IgD-negative memory B cell (primary cell): ENCODE data around the gene VMA21. TPM values are rescaled to one million over a fixed set of nuclear protein-coding genes. Genes with fewer than 3 reads are reported as not detected.

Experiments
- H3K27ac Mint-ChIP-seq, 3 donors: one replicate each; pipeline ENCODE4 v1.8.0; 2020 to 2022; ENCODE audit warnings: mild to moderate bottlenecking in 3 of 3, mixed read lengths in 3 of 3, moderate library complexity in 1 of 3
- H3K27me3 Mint-ChIP-seq: one replicate; pipeline ENCODE4 v1.8.0; 2021; ENCODE audit warnings: mixed read lengths
- H3K36me3 Mint-ChIP-seq: one replicate; pipeline ENCODE4 v1.8.0; 2020; ENCODE audit warnings: mild to moderate bottlenecking, mixed read lengths
- H3K4me1 Mint-ChIP-seq, 3 donors: one replicate each; pipeline ENCODE4 v1.8.0; 2020 to 2022; ENCODE audit warnings: mixed read lengths in 3 of 3, mild to moderate bottlenecking in 1 of 3
- H3K4me3 Mint-ChIP-seq, 4 donors: one replicate each; pipeline ENCODE4 v1.8.0; 2020 to 2022; ENCODE audit warnings: mild to moderate bottlenecking in 4 of 4, mixed read lengths in 4 of 4, moderate library complexity in 3 of 4
- H3K9me3 Mint-ChIP-seq, 3 donors: one replicate each; pipeline ENCODE4 v1.8.0; 2020 to 2021; ENCODE audit warnings: mixed read lengths in 3 of 3, mild to moderate bottlenecking in 1 of 3
- polyA plus RNA-seq: library from polyadenylated mRNA; unstranded; fragments of 300-500 nt; fragmentation: Illumina TruSeq; gene quantifications from one replicate; pipeline ENCODE4 v1.2.3, GENCODE V29; 2021

Gene VMA21
- polyA plus RNA-seq, 1 donor from 2014 or later: 27.5 TPM

- Mint-ChIP-seq H3K27me3 (no peaks in the 10 kb centered on the region), H3K4me1 (peaks cover 14 to 23% (median 17%) of the 10 kb centered on the region in 3 donors), H3K36me3 (no peaks in the 10 kb centered on the region), H3K9me3 (no peaks in the 10 kb centered on the region), H3K4me3 (no peak overlapping the region), H3K27ac (no peak overlapping the region)
Measured at GRCh38 chrX:151402719-151403390, 5.8 kb downstream of the VMA21 start.

- no peak overlapping the region for H3K27ac Mint-ChIP-seq
- no peaks in the 10 kb centered on the region for H3K36me3 Mint-ChIP-seq
- H3K9me3 Mint-ChIP-seq: peaks cover 0 to 1% (median 0%) of the 10 kb centered on the region in 3 donors
- H3K27me3 Mint-ChIP-seq: peaks cover 2% of the 10 kb centered on the region
- H3K4me1 Mint-ChIP-seq: no peaks in the 10 kb centered on the region
- H3K4me3 Mint-ChIP-seq: no peak overlapping the region
Measured at GRCh38 chrX:151416579-151416978, 19.6 kb downstream of the VMA21 start.

GRCh38 chrX:151419782-151420181 lies 22.8 kb downstream of the VMA21 start:
- H3K36me3 Mint-ChIP-seq: no peaks in the 10 kb centered on the region
- no peaks in the 10 kb centered on the region for H3K4me1 Mint-ChIP-seq
- no peak overlapping the region for H3K4me3 Mint-ChIP-seq
- H3K27me3 Mint-ChIP-seq: peaks cover 2% of the 10 kb centered on the region
- H3K9me3 Mint-ChIP-seq: peaks cover 0 to 1% (median 0%) of the 10 kb centered on the region in 3 donors
- H3K27ac Mint-ChIP-seq: no peak overlapping the region

- H3K27ac Mint-ChIP-seq: no peak overlapping the region
- peaks cover 0 to 1% (median 0%) of the 10 kb centered on the region in 3 donors for H3K9me3 Mint-ChIP-seq
Measured at GRCh38 chrX:151424505-151424904, 27.5 kb downstream of the VMA21 start.

GRCh38 chrX:151448509-151448908 lies 51.5 kb downstream of the VMA21 start:
- peaks cover 0 to 3% (median 0%) of the 10 kb centered on the region in 3 donors for H3K4me1 Mint-ChIP-seq
- H3K36me3 Mint-ChIP-seq: no peaks in the 10 kb centered on the region
- no peak overlapping the region for H3K27ac Mint-ChIP-seq
- H3K27me3 Mint-ChIP-seq: no peaks in the 10 kb centered on the region
- H3K9me3 Mint-ChIP-seq: peaks cover 0 to 5% (median 5%) of the 10 kb centered on the region in 3 donors
- no peak overlapping the region for H3K4me3 Mint-ChIP-seq

More at GRCh38 chrX:151424505-151424904, 27.5 kb downstream of the VMA21 start:
- Mint-ChIP-seq H3K4me3 (no peak overlapping the region), H3K36me3 (no peaks in the 10 kb centered on the region), H3K27me3 (peaks cover 2% of the 10 kb centered on the region), H3K4me1 (no peaks in the 10 kb centered on the region)

GRCh38 chrX:151458824-151459223 lies 61.8 kb downstream of the VMA21 start:
- Mint-ChIP-seq H3K4me1 (no peaks in the 10 kb centered on the region), H3K27ac (no peak overlapping the region), H3K4me3 (no peak overlapping the region), H3K27me3 (no peaks in the 10 kb centered on the region), H3K36me3 (no peaks in the 10 kb centered on the region), H3K9me3 (peaks cover 0 to 9% (median 0%) of the 10 kb centered on the region in 3 donors)

Other genes starting within 250 kb of the VMA21 start
- gene GPR50, start 220.6 kb upstream of the VMA21 start, polyA plus RNA-seq: not detected
- gene PASD1, start 166.5 kb downstream of the VMA21 start, polyA plus RNA-seq: not detected